Measurements from ENCODE around the gene CAMK1D.

- TF ChIP-seq, protein P1, sequence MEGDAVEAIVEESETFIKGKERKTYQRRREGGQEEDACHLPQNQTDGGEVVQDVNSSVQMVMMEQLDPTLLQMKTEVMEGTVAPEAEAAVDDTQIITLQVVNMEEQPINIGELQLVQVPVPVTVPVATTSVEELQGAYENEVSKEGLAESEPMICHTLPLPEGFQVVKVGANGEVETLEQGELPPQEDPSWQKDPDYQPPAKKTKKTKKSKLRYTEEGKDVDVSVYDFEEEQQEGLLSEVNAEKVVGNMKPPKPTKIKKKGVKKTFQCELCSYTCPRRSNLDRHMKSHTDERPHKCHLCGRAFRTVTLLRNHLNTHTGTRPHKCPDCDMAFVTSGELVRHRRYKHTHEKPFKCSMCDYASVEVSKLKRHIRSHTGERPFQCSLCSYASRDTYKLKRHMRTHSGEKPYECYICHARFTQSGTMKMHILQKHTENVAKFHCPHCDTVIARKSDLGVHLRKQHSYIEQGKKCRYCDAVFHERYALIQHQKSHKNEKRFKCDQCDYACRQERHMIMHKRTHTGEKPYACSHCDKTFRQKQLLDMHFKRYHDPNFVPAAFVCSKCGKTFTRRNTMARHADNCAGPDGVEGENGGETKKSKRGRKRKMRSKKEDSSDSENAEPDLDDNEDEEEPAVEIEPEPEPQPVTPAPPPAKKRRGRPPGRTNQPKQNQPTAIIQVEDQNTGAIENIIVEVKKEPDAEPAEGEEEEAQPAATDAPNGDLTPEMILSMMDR (IDR thresholded peaks at IDR 0.05; ENCODE audit: low read depth, low read length, poor library complexity, severe bottlenecking): no peak
- no peak for TF ChIP-seq EZH2phosphoT487 (IDR thresholded peaks at IDR 0.05; ENCODE audit: borderline replicate concordance, low read length)
These were observed 470.3 kb downstream of the CAMK1D start for GRCh38 chr10:12819656-12820055.

All from DOHH2 (cell line).